DOHH2 (cell line): ENCODE measurements around the gene GALNT12.
A peak's percentile ranks its signal among the peaks of the same experiment; 100 is the strongest.

ENCODE experiments used
- H3F3A ChIP-seq: fragments of 200-600 bp; sonication (generic), shearing (Covaris generic); 2 replicates; pipeline ENCODE4 v1.6.0; 2016; ENCODE audit warnings: antibody characterized with exemption, mild to moderate bottlenecking; ENCODE audit not compliant: control insufficient read depth, insufficient read depth
- H3K27ac ChIP-seq: fragments of 200-600 bp; sonication (generic); 2 replicates; pipeline ENCODE4 v1.5.1; 2014; ENCODE audit warnings: low read depth, mild to moderate bottlenecking, low read length, moderate library complexity
- H3K27me3 ChIP-seq: fragments of 200-600 bp; sonication (generic); 2 replicates; pipeline ENCODE4 v1.6.1; 2014; ENCODE audit warnings: mild to moderate bottlenecking, low read length, mixed read lengths; ENCODE audit not compliant: control insufficient read depth
- H3K36me3 ChIP-seq: fragments of 200-600 bp; sonication (generic); 2 replicates; pipeline ENCODE4 v1.6.1; 2014; ENCODE audit warnings: mild to moderate bottlenecking, low read length, moderate library complexity, mixed read lengths; ENCODE audit not compliant: control insufficient read depth
- H3K4me1 ChIP-seq: fragments of 200-600 bp; sonication (generic); 2 replicates; pipeline ENCODE4 v1.6.1; 2014; ENCODE audit warnings: mild to moderate bottlenecking, low read length, mixed read lengths; ENCODE audit not compliant: control insufficient read depth
- H3K4me2 ChIP-seq: fragments of 200-600 bp; sonication (generic); 2 replicates; pipeline ENCODE4 v1.6.0; 2014; ENCODE audit warnings: mild to moderate bottlenecking, low read length, moderate library complexity
- H3K4me3 ChIP-seq: fragments of 200-600 bp; sonication (generic); 2 replicates; pipeline ENCODE4 v1.5.1; 2014; ENCODE audit warnings: mild to moderate bottlenecking, low read length, mixed read lengths
- H3K79me2 ChIP-seq: fragments of 200-600 bp; sonication (generic); 2 replicates; pipeline ENCODE4 v1.6.1; 2014; ENCODE audit warnings: mild to moderate bottlenecking, low read length, mixed read lengths; ENCODE audit not compliant: control insufficient read depth
- H3K9me2 ChIP-seq: fragments of 200-600 bp; sonication (generic); replicated peaks from 2 replicates; pipeline ENCODE4 v1.6.1; 2014; ENCODE audit warnings: mild to moderate bottlenecking, low read length, mixed read lengths; ENCODE audit not compliant: control insufficient read depth
- H3K9me3 ChIP-seq: fragments of 200-600 bp; sonication (generic); 2 replicates; pipeline ENCODE4 v1.6.1; 2014; ENCODE audit warnings: antibody characterized with exemption, low read length, mixed read lengths; ENCODE audit not compliant: control insufficient read depth, insufficient read depth
- H4K20me1 ChIP-seq: fragments of 200-600 bp; sonication (generic); 2 replicates; pipeline ENCODE4 v1.6.0; 2014; ENCODE audit warnings: low read depth, mild to moderate bottlenecking, antibody characterized with exemption, low read length, moderate library complexity; ENCODE audit not compliant: control insufficient read depth, insufficient read depth
- EZH2phosphoT487 ChIP-seq: fragments of 200-600 bp; sonication (generic); IDR thresholded peaks from 2 replicates; pipeline ENCODE4 v1.6.1; 2017; ENCODE audit warnings: borderline replicate concordance, mild to moderate bottlenecking, antibody characterized with exemption, low read length, moderate library complexity, mixed read lengths
- TF ChIP-seq, protein P1 (sequence below): fragments of 200-600 bp; sonication (generic); IDR thresholded peaks from one replicate; pipeline ENCODE4 v1.5.1; 2014; ENCODE audit warnings: antibody characterized with exemption, mild to moderate bottlenecking, low read depth, low read length; ENCODE audit not compliant: poor library complexity, severe bottlenecking

The GALNT12 gene

DNA sequence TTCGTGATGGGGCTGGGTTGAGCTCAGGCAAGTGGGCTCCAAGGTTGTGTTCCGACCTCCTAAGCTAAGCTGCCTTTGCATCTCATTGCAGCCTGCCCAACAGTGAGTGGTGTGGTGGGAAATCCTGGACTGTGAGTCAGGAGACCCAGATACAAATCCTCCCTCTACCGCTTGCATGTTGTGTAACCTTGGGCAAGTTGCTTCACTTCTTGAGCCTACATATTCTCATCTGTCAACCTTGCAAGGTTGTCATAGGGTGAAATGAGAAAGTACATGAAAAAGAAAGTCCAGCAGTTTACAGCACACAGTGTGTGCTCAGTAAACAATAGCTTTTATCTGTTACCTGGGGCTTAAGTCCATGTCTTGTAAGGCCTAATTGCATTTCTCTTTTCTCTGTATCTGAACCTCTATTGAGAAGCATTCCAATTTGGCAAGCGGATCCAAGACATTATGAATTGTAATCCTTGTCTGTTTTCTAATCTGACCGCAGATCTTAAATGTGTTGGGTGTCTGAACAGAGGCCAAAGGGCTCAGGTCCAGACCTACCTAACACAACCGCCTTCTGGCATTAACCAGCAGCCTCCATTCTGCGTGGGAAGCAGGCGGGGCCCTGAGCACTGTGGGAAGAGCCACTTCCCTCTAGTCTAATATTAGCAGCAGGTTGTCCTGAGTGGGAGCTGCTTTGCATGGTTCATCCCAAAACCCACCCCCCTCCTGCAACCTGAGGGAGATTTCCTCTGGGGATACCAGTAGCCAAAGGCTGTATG, 1.8 kb upstream of the GALNT12 start:
- peaks cover 17% of the 10 kb centered on the region for H3K4me1 ChIP-seq
- H3K36me3 ChIP-seq: no peaks in the 10 kb centered on the region

DNA sequence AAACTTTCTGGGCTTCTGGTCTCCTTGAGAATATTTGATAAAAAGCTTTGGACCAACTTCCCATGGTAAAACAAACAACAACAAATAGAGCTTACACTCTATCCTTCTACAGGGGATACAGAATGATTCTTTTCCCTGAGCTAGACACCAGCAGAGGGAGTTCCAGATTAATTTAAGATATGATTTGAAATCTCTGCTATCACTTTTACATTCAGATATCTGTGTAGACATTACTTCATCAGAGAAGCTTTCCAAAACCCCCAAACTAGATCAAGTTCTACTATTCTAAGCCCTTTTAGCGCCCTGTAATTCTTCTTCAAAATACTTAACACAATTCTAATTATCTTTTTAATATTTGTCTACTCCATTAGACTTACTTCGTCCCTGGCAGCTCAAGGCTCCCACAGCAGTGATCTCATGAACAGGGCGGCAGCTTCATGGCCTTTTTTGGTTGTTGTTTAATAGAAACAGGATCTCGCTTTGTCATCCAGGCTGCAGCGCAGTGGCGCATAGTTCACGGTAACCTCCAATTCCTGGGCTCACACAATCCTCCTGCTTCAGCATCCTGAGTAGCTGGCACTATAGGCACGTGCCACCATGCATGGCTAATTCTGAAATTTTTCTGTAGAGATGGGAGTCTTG, 955 bp upstream of the GALNT12 start:
- H3K9me2 ChIP-seq: no peaks in the 10 kb centered on the region
- H3K36me3 ChIP-seq: no peaks in the 10 kb centered on the region
- no peaks in the 10 kb centered on the region for H3K9me3 ChIP-seq
- no peak overlapping the region for H3K4me3 ChIP-seq
- H3K27me3 ChIP-seq: peaks cover 41% of the 10 kb centered on the region
- no peaks in the 10 kb centered on the region for H3K79me2 ChIP-seq
- H3K27ac ChIP-seq: no peak overlapping the region
- TF ChIP-seq, protein P1, sequence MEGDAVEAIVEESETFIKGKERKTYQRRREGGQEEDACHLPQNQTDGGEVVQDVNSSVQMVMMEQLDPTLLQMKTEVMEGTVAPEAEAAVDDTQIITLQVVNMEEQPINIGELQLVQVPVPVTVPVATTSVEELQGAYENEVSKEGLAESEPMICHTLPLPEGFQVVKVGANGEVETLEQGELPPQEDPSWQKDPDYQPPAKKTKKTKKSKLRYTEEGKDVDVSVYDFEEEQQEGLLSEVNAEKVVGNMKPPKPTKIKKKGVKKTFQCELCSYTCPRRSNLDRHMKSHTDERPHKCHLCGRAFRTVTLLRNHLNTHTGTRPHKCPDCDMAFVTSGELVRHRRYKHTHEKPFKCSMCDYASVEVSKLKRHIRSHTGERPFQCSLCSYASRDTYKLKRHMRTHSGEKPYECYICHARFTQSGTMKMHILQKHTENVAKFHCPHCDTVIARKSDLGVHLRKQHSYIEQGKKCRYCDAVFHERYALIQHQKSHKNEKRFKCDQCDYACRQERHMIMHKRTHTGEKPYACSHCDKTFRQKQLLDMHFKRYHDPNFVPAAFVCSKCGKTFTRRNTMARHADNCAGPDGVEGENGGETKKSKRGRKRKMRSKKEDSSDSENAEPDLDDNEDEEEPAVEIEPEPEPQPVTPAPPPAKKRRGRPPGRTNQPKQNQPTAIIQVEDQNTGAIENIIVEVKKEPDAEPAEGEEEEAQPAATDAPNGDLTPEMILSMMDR: peak; percentile 31
- no peak for TF ChIP-seq EZH2phosphoT487
- no peak overlapping the region; the same call in 1 of the 2 replicates for H3K4me2 ChIP-seq
- no peaks in the 10 kb centered on the region for H4K20me1 ChIP-seq
- H3K4me1 ChIP-seq: peaks cover 17% of the 10 kb centered on the region
- no peaks in the 10 kb centered on the region for H3F3A ChIP-seq

More for the DNA sequence above, 1.8 kb upstream of the GALNT12 start:
- Histone ChIP-seq H3K27me3 (peaks cover 38% of the 10 kb centered on the region), H4K20me1 (no peaks in the 10 kb centered on the region), H3F3A (no peaks in the 10 kb centered on the region), H3K4me2 (no peak overlapping the region), H3K79me2 (no peaks in the 10 kb centered on the region), H3K4me3 (no peak overlapping the region), H3K9me3 (no peaks in the 10 kb centered on the region), H3K27ac (no peak overlapping the region), H3K9me2 (no peaks in the 10 kb centered on the region)
- no peak for TF ChIP-seq EZH2phosphoT487
- TF ChIP-seq, protein P1: no peak

DNA sequence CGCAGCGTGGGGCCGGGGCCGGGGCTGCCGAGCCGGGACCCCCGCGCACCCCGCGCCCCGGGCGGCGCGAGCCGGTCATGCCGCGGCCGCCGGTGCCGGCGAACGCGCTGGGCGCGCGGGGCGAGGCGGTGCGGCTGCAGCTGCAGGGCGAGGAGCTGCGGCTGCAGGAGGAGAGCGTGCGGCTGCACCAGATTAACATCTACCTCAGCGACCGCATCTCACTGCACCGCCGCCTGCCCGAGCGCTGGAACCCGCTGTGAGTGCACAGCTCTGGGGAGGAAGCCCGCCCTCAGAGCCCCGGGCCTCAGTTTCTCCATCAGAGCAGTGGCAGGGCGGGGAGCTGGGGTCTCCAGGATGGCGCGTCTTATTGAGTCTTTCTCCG, 335 bp downstream of the GALNT12 start:
- no peaks in the 10 kb centered on the region for H3K9me2 ChIP-seq
- no peaks in the 10 kb centered on the region for H3F3A ChIP-seq
- H3K36me3 ChIP-seq: no peaks in the 10 kb centered on the region
- no peak overlapping the region for H3K27ac ChIP-seq
- H3K4me2 ChIP-seq: peak overlapping the region; percentile 88
- TF ChIP-seq EZH2phosphoT487: no peak
- TF ChIP-seq, protein P1: no peak
- H4K20me1 ChIP-seq: no peaks in the 10 kb centered on the region
- peak overlapping the region; percentile 79 for H3K4me3 ChIP-seq
- peaks cover 17% of the 10 kb centered on the region for H3K4me1 ChIP-seq
- no peaks in the 10 kb centered on the region for H3K79me2 ChIP-seq
- H3K27me3 ChIP-seq: peaks cover 36% of the 10 kb centered on the region
- no peaks in the 10 kb centered on the region; the same call in 1 of the 2 replicates for H3K9me3 ChIP-seq
